Fibroblast of skin of abdomen (primary cell): ENCODE data around the gene UMODL1.
"Not testable (repeated sequence)": the region's sequence is repeated elsewhere in the genome, so short reads cannot be mapped to it uniquely, and the experiment has no call there.

Experiments
- DNase-seq: peaks from one replicate; pipeline ENCODE4 v3.0.0-alpha.2; 2013

The UMODL1 gene

DNA sequence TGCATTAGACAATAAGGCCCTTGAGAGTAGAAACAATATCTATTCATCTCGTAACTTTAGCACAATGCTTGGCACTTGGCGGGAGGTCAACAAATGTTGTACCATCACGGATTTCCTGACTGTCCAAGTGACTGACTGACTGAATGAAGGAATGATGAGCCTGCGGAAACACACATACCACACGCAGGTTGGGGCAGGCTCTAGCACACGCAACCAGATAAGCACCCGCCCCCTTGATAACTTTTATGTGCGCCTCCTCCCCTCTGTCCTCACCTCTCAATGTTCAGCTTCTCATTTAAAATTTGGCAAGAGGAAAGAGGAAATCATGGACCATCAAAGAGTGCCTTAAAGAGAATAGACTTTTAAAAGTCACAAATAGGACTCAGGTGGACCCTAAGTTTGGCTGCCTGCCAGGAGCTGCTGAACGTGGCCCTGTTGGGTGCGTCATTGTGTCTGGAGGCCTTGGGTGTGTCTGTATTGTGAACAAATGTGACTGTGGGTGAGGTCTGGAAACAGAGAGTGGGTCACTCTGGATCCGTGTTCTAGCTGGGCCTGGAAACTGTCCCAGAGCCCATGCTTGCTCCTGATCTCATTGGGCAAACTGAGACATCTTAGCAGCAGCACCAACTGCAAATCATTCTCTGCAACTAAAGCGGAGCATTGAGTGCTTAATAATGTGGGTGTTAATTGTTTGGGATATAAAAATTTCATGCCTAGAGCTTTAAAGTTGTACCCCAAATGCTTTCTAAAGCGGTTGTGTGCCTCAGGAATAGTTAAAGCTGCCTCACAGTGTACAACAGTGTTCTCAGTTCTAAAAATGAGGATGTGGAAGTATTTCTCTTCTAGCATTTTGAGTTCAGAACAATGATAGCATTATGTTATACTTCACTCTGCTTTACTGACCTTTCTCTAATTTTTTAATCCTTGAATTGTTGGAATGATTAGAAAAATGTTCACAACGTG is 100.3 kb downstream of the UMODL1 start:
- DNase-seq = no peak

GRCh38 chr21:42172596-42173483 is 101.7 kb downstream of the UMODL1 start:
- DNase-seq = no peak

DNA sequence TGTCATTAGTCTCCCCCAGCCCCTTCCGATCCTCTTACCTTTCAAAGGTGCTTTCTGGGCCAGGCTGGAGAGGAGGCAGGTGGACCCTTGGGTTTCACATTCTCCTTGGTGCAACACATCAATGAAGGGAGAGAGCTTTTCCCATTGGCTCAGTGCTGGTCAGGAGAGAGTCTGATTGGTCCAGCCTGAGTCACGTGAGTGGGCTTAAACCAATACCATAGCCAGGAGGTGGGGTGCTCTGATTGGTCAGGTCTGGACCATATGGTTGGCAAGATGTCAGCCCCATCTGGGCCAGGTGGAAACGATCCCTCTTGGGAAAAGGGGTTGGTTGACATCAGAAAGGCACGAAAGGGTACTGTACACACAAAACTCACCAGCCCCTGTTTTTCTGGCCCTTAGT is 103.1 kb downstream of the UMODL1 start:
- DNase-seq = no peak

DNA sequence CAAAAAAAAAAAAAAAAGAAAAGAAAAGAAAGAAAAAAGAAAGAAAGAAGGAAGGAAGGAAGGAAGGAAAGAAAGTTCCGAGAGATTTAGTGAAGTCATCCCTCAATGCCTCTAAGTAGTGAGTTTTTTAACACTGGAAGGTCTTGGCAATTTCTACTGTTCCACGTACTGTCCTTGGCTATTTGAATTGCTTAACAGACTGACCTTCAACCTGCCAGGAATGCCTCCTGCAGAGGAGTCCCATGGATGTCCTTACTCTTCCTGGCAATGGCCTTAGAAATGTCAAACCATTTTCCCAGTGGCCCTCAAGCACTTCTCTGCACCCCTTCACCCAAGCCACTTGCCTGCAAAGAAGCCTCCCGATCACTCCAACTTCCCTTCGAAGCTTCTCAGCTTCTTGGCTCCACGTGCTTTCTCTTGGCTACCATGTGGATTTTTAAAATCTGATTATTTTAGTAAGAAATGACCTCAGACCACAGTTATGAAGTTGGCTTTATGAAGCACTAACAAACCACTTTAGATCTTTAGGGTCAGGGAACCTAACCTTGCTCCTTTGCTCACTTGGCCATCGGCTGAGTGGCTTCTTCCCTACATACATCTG is 104.1 kb downstream of the UMODL1 start:
- DNase-seq = no peak

GRCh38 chr21:42176859-42177258 is 105.7 kb downstream of the UMODL1 start:
- DNase-seq = no peak

GRCh38 chr21:42179316-42179715 is 108.2 kb downstream of the UMODL1 start:
- no peak for DNase-seq

GRCh38 chr21:42180001-42180400 is 108.9 kb downstream of the UMODL1 start:
- DNase-seq = not testable (repeated sequence)

DNA sequence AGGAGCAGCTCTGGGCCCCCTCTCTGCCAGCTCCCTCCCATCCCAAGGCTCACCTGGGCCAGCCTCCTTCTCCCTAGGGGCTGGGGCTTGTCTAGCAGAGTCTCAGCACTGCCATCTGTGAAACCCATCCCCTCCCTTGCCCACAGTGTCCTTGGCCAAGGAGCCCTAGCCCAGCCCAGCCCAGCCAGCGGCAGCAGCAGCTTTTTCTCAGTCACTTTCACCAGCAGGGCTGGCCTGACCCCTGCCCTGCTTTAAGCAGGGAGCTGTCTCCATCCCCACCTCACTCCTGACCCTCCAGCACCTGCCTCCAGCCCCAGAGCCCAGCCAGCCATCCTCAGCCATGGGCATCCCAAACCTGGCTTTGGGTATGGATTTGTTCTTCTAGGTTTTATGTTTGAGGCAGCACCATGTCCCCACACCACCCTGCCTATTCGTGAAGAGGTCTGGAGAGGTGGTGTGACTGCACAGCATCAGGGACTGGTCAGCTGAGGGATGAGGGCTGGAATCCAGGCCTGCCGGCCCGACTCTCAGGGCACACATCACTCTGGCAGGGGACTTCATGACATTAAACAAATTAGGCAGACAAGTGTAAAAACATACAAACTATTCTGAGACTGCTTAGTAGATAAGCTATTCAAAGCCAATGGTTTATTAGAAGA is 111.7 kb downstream of the UMODL1 start:
- DNase-seq = no peak

DNA sequence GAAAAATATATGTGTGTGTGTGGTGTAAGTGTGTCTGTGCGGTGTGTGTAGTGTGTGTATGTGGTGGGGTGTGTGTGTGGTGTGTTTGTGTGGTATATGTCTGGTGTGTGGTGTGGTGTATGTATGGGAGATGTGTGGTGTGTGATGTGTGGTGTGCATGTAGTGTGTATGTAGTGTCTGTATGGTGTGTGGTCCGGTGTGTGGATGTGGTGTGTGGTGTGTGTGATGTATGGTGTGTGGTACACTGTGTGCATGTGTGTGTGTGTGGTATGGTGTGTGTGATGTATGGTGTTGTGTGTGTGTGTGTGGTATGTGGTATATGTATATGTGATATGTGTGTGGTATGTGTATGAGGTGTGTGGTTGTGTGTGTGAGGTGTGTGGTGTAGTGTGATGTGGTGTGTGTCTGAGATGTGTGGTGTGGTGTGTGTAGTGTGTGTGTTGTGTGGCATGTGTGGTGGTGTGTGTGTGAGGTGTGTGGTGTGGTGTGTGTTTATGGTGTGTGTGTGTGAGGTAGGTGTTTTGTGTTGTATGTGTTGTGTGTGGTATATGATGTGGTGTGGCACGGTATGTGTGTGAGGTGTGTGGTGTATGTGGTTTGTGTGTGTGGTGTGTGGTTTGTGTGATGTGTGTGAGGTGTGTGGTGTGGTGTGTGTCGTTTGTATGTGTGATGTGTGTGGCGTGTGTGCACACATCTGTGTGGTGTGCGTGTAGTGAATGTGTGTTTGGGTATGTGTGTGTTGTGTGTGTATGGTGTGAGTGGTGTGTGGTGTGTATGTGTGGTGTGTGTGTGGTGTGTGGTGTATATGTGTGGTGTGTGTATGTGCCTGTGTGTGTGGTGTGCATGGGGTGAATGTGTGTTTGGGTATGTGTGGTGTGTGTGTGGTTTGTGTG is 112.5 kb downstream of the UMODL1 start:
- DNase-seq = no peak

GRCh38 chr21:42186591-42186990 is 115.5 kb downstream of the UMODL1 start:
- no peak for DNase-seq

GRCh38 chr21:42187976-42188653 is 117.0 kb downstream of the UMODL1 start:
- peak; percentile 43 for DNase-seq

- DNase-seq = no peak
Observed at GRCh38 chr21:42188663-42189062, 117.5 kb downstream of the UMODL1 start.

DNA sequence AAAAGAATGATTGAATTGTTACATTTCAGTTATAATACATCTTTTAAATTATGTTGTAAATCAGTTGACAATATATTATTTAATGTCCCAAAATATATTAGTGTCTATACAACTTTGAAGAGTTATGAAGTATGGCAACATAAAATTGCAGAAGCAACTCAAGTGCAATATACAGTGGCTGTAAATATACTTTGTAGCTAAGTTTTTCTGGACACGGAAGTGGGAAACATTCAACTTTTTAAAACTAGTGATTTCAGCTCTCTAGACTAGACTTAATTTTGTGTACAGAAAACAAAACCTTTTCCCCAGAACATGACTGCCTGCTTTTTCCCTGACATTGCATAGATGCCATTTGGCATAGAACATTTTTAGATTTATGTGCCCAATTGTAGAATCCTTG is 118.3 kb downstream of the UMODL1 start:
- DNase-seq = no peak

DNA sequence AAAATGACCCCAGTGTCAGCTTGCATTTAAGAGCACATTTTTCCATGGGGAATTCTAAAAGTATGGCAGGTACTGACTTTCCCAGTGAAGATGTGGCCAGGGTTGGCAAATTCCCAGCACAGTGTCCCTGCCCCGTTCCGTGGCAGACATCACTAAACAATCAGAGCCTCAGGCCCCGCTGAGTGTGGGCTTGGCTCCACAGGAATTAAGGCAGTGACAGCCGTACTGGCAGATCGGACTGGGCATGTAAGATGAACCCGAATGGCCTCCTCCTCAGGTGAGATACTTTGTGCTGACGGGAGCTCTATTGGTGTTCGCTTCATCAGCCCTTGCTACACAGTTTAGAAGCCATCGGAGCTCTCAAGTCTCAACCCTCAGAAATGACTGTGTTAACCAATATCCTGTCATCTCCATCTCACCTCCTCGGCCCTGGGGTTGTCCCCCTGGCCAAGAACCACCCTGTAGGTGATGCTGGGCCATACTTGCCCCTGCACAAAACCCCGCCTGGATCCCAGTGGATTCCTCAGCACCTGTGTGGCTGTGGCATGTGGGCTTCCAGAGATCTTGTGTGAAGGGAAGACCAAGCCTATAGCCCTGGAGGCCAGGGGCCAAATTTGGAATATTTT is 118.9 kb downstream of the UMODL1 start:
- DNase-seq = no peak

- no peak for DNase-seq
Observed at GRCh38 chr21:42190486-42190863, 119.4 kb downstream of the UMODL1 start.

- DNase-seq = no peak
Observed at GRCh38 chr21:42191064-42191463, 119.9 kb downstream of the UMODL1 start.

GRCh38 chr21:42191696-42192595 is 120.8 kb downstream of the UMODL1 start:
- DNase-seq = peak; percentile 8
